ENCODE data around the gene GOLGA6L10.
"Not testable (repeated sequence)": the region's sequence is repeated elsewhere in the genome, so short reads cannot be mapped to it uniquely, and the experiment has no call there.

GRCh38 chr15:82360618-82361017 lies 11.3 kb upstream of the GOLGA6L10 start:
- not testable (repeated sequence) for TF ChIP-seq CTCF (IDR thresholded peaks at IDR 0.05; ENCODE audit: insufficient read depth, low read length, poor library complexity, severe bottlenecking); EZH2phosphoT487 (conservative IDR thresholded peaks at IDR 0.05; ENCODE audit: low read length)
